Stomach (tissue), 4 donors: ENCODE data around the gene ALDH1A2.

Source experiments
- POLR2A ChIP-seq, 4 donors: fragments of 450-650 bp; IDR thresholded peaks; one replicate each; pipeline ENCODE4 v1.6.1; 2016; ENCODE audit warnings: antibody characterized with exemption in 4 of 4, control low read depth in 2 of 4, mild to moderate bottlenecking in 1 of 4, moderate library complexity in 1 of 4
- POLR2AphosphoS5 ChIP-seq, 3 donors: sonication (generic); formaldehyde crosslinking; IDR thresholded peaks; one replicate each; pipeline ENCODE4 v1.6.1; 2016; ENCODE audit warnings: antibody characterized with exemption in 3 of 3

DNA sequence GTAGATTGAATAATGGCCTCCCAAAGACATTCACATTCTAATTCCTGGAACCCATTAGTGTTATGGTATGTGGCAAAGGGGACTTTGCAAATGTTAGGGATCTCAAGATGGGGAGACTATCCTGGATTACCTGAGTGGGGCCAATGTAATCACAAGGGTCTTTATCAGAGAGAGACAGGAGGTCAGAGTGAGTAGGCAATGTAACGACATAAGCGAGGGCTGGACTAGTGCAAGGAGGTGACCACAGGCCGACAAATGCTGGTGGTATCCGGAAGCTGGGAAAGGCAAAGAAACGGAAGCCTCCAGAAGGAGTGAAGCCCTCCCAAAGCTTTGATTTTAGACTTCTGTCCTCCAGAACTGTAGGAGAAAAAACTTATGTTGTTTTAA, 46.2 kb upstream of the ALDH1A2 start:
- TF ChIP-seq POLR2AphosphoS5 (IDR thresholded peaks at IDR 0.05) = no peak
- TF ChIP-seq POLR2A (IDR thresholded peaks at IDR 0.05) = no peak
